C1 segment of cervical spinal cord (tissue), 14 donors: ENCODE measurements around the gene RALGAPB.
"Not testable (repeated sequence)": the region's sequence is repeated elsewhere in the genome, so short reads cannot be mapped to it uniquely, and the experiment has no call there.

ENCODE experiments used
- DNase-seq, 14 donors: peaks; one replicate each; lab custom pipeline; 2025; lab: John Stamatoyannopoulos, UW

The RALGAPB gene

GRCh38 chr20:38485041-38485440 lies 12.4 kb downstream of the RALGAPB start:
- DNase-seq, result no peak

- DNase-seq, result no peak
These were observed 16.5 kb downstream of the RALGAPB start for GRCh38 chr20:38489181-38489580.

- DNase-seq, result no peak
These were observed 24.7 kb downstream of the RALGAPB start for GRCh38 chr20:38497246-38497935.

GRCh38 chr20:38498909-38499308 lies 26.3 kb downstream of the RALGAPB start:
- DNase-seq, result no peak

GRCh38 chr20:38499366-38499765 lies 26.7 kb downstream of the RALGAPB start:
- no peak for DNase-seq

GRCh38 chr20:38501858-38502436 lies 29.3 kb downstream of the RALGAPB start:
- DNase-seq, result no peak

- no peak for DNase-seq
These were observed 31.9 kb downstream of the RALGAPB start for GRCh38 chr20:38504368-38505090.

GRCh38 chr20:38505091-38505455 lies 32.4 kb downstream of the RALGAPB start:
- DNase-seq, result no peak

- not testable (repeated sequence) for DNase-seq
These were observed 39.1 kb downstream of the RALGAPB start for GRCh38 chr20:38511726-38512125.

GRCh38 chr20:38514185-38514584 lies 41.5 kb downstream of the RALGAPB start:
- peak in 1 of 14 donors; percentile 0 for DNase-seq

- no peak for DNase-seq
These were observed 42.3 kb downstream of the RALGAPB start for GRCh38 chr20:38514947-38515346.

GRCh38 chr20:38515631-38516030 lies 43.0 kb downstream of the RALGAPB start:
- no peak for DNase-seq

- DNase-seq, result no peak
These were observed 46.8 kb downstream of the RALGAPB start for GRCh38 chr20:38519426-38519825.

GRCh38 chr20:38520261-38520660 lies 47.6 kb downstream of the RALGAPB start:
- DNase-seq, result no peak

- DNase-seq, result no peak
These were observed 51.1 kb downstream of the RALGAPB start for GRCh38 chr20:38523697-38524096.

GRCh38 chr20:38528167-38528566 lies 55.5 kb downstream of the RALGAPB start:
- no peak for DNase-seq

GRCh38 chr20:38531021-38531420 lies 58.4 kb downstream of the RALGAPB start:
- no peak for DNase-seq

- DNase-seq, result no peak
These were observed 62.1 kb downstream of the RALGAPB start for GRCh38 chr20:38534756-38535155.

GRCh38 chr20:38536310-38536709 lies 63.7 kb downstream of the RALGAPB start:
- no peak for DNase-seq

GRCh38 chr20:38537176-38537575 lies 64.5 kb downstream of the RALGAPB start:
- no peak for DNase-seq

GRCh38 chr20:38538789-38539188 lies 66.1 kb downstream of the RALGAPB start:
- DNase-seq, result no peak

GRCh38 chr20:38543014-38543906 lies 70.6 kb downstream of the RALGAPB start:
- no peak for DNase-seq
